Measurements from ENCODE around the gene IL19. TPM values are rescaled to one million over a fixed set of nuclear protein-coding genes. Genes with fewer than 3 reads are reported as not detected.
"Not testable (repeated sequence)": the region's sequence is repeated elsewhere in the genome, so short reads cannot be mapped to it uniquely, and the experiment has no call there.

The IL19 gene
- total RNA-seq, 1 experiment from 2014 or later = not detected

DNA sequence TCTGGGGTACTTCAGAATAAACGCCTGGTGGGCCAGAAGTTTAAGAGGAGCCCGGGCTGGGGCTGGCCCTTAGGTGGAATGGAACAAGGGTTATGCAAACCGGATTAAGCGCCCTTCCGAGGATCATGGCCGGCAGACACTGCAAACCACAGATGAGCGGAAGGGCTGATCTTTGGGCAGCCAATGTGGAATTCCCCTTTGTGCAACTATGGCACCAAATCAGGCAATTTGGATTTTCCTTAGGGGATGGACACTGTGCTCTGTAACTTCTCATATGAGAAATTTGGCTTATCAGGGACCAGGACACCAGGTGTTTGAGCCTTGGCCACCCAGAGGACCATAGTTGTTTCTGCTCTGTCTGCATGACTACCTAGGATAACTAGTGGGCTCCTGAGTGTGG lies 7.5 kb downstream of the IL19 start:
- TF ChIP-seq, protein P1, sequence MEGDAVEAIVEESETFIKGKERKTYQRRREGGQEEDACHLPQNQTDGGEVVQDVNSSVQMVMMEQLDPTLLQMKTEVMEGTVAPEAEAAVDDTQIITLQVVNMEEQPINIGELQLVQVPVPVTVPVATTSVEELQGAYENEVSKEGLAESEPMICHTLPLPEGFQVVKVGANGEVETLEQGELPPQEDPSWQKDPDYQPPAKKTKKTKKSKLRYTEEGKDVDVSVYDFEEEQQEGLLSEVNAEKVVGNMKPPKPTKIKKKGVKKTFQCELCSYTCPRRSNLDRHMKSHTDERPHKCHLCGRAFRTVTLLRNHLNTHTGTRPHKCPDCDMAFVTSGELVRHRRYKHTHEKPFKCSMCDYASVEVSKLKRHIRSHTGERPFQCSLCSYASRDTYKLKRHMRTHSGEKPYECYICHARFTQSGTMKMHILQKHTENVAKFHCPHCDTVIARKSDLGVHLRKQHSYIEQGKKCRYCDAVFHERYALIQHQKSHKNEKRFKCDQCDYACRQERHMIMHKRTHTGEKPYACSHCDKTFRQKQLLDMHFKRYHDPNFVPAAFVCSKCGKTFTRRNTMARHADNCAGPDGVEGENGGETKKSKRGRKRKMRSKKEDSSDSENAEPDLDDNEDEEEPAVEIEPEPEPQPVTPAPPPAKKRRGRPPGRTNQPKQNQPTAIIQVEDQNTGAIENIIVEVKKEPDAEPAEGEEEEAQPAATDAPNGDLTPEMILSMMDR (IDR thresholded peaks at IDR 0.05; ENCODE audit: unreplicated experiment) = no peak
- no peaks in the 10 kb centered on the region for H3K9me3 Mint-ChIP-seq (ENCODE audit: unreplicated experiment)
- H3K4me1 Mint-ChIP-seq (ENCODE audit: insufficient read depth, unreplicated experiment) = no peaks in the 10 kb centered on the region
- ChIA-PET POLR2A (interaction anchor here (0.6 to 1.8 kb wide), 4 partner anchors 10 to 1023 kb away, joined by 3 to 7 read pairs (median 4); no protein-coding TSS in a partner anchor), CTCF (interaction anchor here (0.5 to 2.6 kb wide), 8 partner anchors 8 to 203 kb away, joined by 3 to 8 read pairs (median 4); partner anchors contain the start of gene IL20)
- no peak overlapping the region for H3K4me3 Mint-ChIP-seq (ENCODE audit: unreplicated experiment)
- BruUV-seq (replicated peaks) = no TSS peak
- intact Hi-C loops (cut with micrococcal nuclease) = no loop called here
- DNase-seq (ENCODE audit: unreplicated experiment) = no peak
- H3K36me3 Mint-ChIP-seq (ENCODE audit: insufficient read depth, unreplicated experiment) = no peaks in the 10 kb centered on the region
- no peak overlapping the region for H3K27ac Mint-ChIP-seq (ENCODE audit: low read depth, unreplicated experiment)
- peaks cover 23% of the 10 kb centered on the region for H3K27me3 Mint-ChIP-seq (ENCODE audit: insufficient read depth, unreplicated experiment)

DNA sequence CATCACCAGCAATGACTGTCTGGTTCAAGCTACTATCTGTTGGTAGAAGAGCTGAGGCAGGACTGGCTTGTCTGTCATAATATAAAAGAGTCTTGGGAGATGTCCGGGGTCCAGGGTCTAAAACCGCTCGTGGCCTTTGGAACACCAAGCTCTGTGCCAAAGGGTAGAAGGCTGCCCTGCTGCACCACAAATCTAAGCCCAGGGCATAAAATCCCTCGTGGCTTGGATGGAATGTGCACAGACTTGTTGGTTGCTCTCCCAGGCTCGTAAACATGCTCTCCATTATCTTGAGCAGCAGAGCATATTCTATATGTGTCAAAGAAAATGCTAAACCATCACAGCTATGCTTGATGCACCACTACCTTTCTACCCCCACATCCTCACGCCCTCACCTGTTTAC lies 8.3 kb downstream of the IL19 start:
- peaks cover 14% of the 10 kb centered on the region for H3K27me3 Mint-ChIP-seq (ENCODE audit: insufficient read depth, unreplicated experiment)
- H3K36me3 Mint-ChIP-seq (ENCODE audit: insufficient read depth, unreplicated experiment); H3K9me3 Mint-ChIP-seq (ENCODE audit: unreplicated experiment); DNase-seq (ENCODE audit: unreplicated experiment); BruUV-seq (replicated peaks); H3K4me1 Mint-ChIP-seq (ENCODE audit: insufficient read depth, unreplicated experiment); H3K4me3 Mint-ChIP-seq (ENCODE audit: unreplicated experiment); H3K27ac Mint-ChIP-seq (ENCODE audit: low read depth, unreplicated experiment); intact Hi-C loops (cut with micrococcal nuclease): not testable (repeated sequence)
- ChIA-PET CTCF (interaction anchor here (0.6 to 1.7 kb wide), 5 partner anchors 9 to 86 kb away, joined by 3 to 6 read pairs (median 5); partner anchors contain the start of gene IL20), POLR2A (interaction anchor here (0.6 to 1.4 kb wide), 3 partner anchors 25 to 131 kb away, joined by 3 to 7 read pairs (median 3); no protein-coding TSS in a partner anchor)

DNA sequence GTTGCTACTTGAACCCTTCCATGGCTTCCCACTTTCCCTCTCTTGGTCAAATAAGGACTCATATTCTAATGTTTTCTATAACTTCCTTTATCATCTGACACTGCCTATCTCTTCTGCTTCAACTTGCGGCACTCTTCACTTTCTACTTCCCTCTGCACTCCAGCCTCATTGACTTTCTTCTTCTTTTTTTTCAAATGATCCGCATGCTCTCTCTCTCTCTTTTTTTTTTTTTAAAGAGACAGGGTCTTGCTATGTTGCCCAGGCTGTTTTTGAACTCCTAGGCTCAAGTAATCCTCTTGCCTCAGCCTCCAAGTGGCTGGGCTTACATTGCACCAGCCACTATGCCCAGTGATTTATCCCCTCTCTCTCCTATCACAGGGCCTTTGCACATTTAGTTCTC lies 9.1 kb downstream of the IL19 start:
- Mint-ChIP-seq H3K27me3 (ENCODE audit: insufficient read depth, unreplicated experiment) (peaks cover 7% of the 10 kb centered on the region), H3K9me3 (ENCODE audit: unreplicated experiment) (no peaks in the 10 kb centered on the region), H3K4me1 (ENCODE audit: insufficient read depth, unreplicated experiment) (no peaks in the 10 kb centered on the region), H3K4me3 (ENCODE audit: unreplicated experiment) (no peak overlapping the region), H3K27ac (ENCODE audit: low read depth, unreplicated experiment) (no peak overlapping the region), H3K36me3 (ENCODE audit: insufficient read depth, unreplicated experiment) (no peaks in the 10 kb centered on the region)
- TF ChIP-seq, protein P1 (IDR thresholded peaks at IDR 0.05; ENCODE audit: unreplicated experiment) = no peak
- ChIA-PET POLR2A (interaction anchor here (0.6 to 1.3 kb wide), 2 partner anchors 131 to 1147 kb away, joined by 3 read pairs; no protein-coding TSS in a partner anchor), CTCF (interaction anchor here (0.6 to 1.3 kb wide), 2 partner anchors 19 to 45 kb away, joined by 3 to 5 read pairs; no protein-coding TSS in a partner anchor)
- DNase-seq (ENCODE audit: unreplicated experiment) = no peak
- BruUV-seq (replicated peaks) = no TSS peak
- intact Hi-C loops (cut with micrococcal nuclease) = no loop called here

DNA sequence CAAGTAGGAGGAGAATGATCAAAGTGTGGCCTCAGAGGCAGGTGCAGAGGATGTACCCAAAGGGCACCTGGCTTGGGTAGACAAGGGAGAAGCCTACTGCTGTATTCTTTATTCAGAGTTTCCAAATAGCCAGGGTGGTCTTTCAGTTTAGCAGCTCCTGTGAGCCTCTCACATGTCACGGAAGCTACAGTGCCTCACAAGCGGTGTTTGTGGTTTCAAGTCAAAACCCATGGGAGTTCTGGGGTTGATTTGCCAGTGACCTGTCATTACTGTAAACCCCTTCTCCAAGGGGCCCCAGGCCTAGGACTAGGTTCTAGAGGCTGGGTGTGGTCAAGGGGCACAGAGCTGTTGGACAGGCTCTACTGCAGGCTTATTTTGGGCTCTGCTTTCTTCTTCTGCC lies 11.9 kb downstream of the IL19 start:
- DNase-seq (ENCODE audit: unreplicated experiment) = no peak
- no peaks in the 10 kb centered on the region for H3K4me1 Mint-ChIP-seq (ENCODE audit: insufficient read depth, unreplicated experiment)
- H3K36me3 Mint-ChIP-seq (ENCODE audit: insufficient read depth, unreplicated experiment) = no peaks in the 10 kb centered on the region
- no peak overlapping the region for H3K27ac Mint-ChIP-seq (ENCODE audit: low read depth, unreplicated experiment)
- ChIA-PET CTCF (interaction anchor here (0.6 to 3.3 kb wide), 2 partner anchors 9 to 56 kb away, joined by 3 to 9 read pairs; no protein-coding TSS in a partner anchor), POLR2A (no interaction called here)
- H3K27me3 Mint-ChIP-seq (ENCODE audit: insufficient read depth, unreplicated experiment) = peaks cover 18% of the 10 kb centered on the region
- BruUV-seq (replicated peaks) = no TSS peak
- TF ChIP-seq, protein P1 (IDR thresholded peaks at IDR 0.05; ENCODE audit: unreplicated experiment) = no peak
- intact Hi-C loops (cut with micrococcal nuclease) = no loop called here
- H3K4me3 Mint-ChIP-seq (ENCODE audit: unreplicated experiment) = no peak overlapping the region
- H3K9me3 Mint-ChIP-seq (ENCODE audit: unreplicated experiment) = no peaks in the 10 kb centered on the region
